Prostate gland (tissue), 2 donors: Measurements from ENCODE around the gene PUSL1. TPM values are rescaled to one million over a fixed set of nuclear protein-coding genes. Genes with fewer than 3 reads are reported as not detected.

Experiments
- DNase-seq: peaks from one replicate; pipeline ENCODE4 v3.0.0-alpha.2; 2019; ENCODE audit warnings: low spot score
- H3K27ac ChIP-seq, 2 donors: fragments of 200-600 bp; sonication (generic); 2 replicates each; pipeline ENCODE4 v1.5.1; 2017 to 2019
- H3K27me3 ChIP-seq: fragments of 200-600 bp; sonication (generic); replicated peaks from 2 replicates; pipeline ENCODE4 v1.5.1; 2019; ENCODE audit not compliant: insufficient read depth
- H3K36me3 ChIP-seq, 2 donors: fragments of 200-600 bp; sonication (generic); 1 replicate in 1 of 2; 2 replicates in 1 of 2; pipeline versions ENCODE4 v1.5.1 to v1.8.1; 2017 to 2019
- H3K4me1 ChIP-seq: fragments of 200-600 bp; sonication (generic); replicated peaks from 2 replicates; pipeline ENCODE4 v1.5.1; 2019
- H3K4me3 ChIP-seq, 2 donors: fragments of 200-600 bp; sonication (generic); 2 replicates each; pipeline ENCODE4 v1.5.1; 2017 to 2019
- H3K9me3 ChIP-seq: fragments of 200-600 bp; sonication (generic); 2 replicates; pipeline ENCODE4 v1.5.1; 2017
- POLR2A ChIP-seq: fragments of 450-650 bp; IDR thresholded peaks from one replicate; pipeline ENCODE4 v1.6.1; 2016; ENCODE audit warnings: antibody characterized with exemption, mild to moderate bottlenecking
- POLR2AphosphoS5 ChIP-seq: sonication (generic); formaldehyde crosslinking; IDR thresholded peaks from one replicate; pipeline ENCODE4 v1.6.1; 2017; ENCODE audit warnings: antibody characterized with exemption
- WGBS: methylation state at CpG from one replicate; pipeline ENCODE4 v1.1.5; 2018; 5-methylcytosine and 5-hydroxymethylcytosine counted together
- intact Hi-C: fragments of 100-400 bp; cut with DNase I; formaldehyde crosslinking; loops from one replicate; pipeline ENCODE4 v1.14.2; 2022
- total RNA-seq, 2 donors: library from RNA; depleted of rRNA; stranded (reverse); fragments of >200 nt; gene quantifications; one replicate each; pipeline ENCODE4 v1.1.0, GENCODE V29; 2016
- TF ChIP-seq, protein P1 (sequence below), 4 experiments: fragments of 200-600 bp in 2 of 4; fragments of 450-650 bp in 2 of 4; sonication (generic) in 2 of 4; IDR thresholded peaks; 1 replicate in 3 of 4; 2 replicates in 1 of 4; pipeline ENCODE4 v1.5.1; 2016 to 2019; ENCODE audit warnings: antibody characterized with exemption in 4 of 4, mild to moderate bottlenecking in 2 of 4, moderate library complexity in 2 of 4

Gene PUSL1
- total RNA-seq, 2 donors from 2014 or later: 30.6 to 36.9 TPM

DNA sequence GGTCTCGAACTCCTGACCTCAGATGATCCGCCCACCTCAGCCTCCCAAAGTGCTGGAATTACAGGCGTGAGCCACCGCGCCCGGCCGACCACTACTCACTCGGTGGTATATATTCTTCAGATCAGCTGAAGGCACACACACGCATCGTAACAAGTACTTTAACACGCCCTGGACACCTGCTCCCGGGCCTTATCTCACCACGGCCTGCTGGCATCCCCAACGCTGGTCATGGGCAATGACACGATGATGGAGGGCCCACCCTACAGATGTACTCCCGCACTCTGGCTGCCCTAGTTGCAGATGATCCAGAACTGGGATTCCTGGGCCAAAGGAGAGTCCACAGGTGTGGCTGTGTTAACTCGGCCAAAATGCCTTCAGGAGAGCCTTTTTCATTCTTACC is 46.3 kb upstream of the PUSL1 start:
- WGBS: 96% methylated on average over 17 of the region's 17 CpGs
- intact Hi-C loops: no loop called here
- H3K36me3 ChIP-seq: peaks cover 0 to 10% of the 10 kb centered on the region in 2 donors
- no peak overlapping the region for H3K4me3 ChIP-seq
- no peak overlapping the region for H3K27ac ChIP-seq
- H3K9me3 ChIP-seq: no peaks in the 10 kb centered on the region
- TF ChIP-seq POLR2A (no peak), POLR2AphosphoS5 (no peak)
- TF ChIP-seq, protein P1, sequence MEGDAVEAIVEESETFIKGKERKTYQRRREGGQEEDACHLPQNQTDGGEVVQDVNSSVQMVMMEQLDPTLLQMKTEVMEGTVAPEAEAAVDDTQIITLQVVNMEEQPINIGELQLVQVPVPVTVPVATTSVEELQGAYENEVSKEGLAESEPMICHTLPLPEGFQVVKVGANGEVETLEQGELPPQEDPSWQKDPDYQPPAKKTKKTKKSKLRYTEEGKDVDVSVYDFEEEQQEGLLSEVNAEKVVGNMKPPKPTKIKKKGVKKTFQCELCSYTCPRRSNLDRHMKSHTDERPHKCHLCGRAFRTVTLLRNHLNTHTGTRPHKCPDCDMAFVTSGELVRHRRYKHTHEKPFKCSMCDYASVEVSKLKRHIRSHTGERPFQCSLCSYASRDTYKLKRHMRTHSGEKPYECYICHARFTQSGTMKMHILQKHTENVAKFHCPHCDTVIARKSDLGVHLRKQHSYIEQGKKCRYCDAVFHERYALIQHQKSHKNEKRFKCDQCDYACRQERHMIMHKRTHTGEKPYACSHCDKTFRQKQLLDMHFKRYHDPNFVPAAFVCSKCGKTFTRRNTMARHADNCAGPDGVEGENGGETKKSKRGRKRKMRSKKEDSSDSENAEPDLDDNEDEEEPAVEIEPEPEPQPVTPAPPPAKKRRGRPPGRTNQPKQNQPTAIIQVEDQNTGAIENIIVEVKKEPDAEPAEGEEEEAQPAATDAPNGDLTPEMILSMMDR (IDR thresholded peaks at IDR 0.05): no peak
- no peaks in the 10 kb centered on the region for H3K27me3 ChIP-seq
- DNase-seq: no peak
- H3K4me1 ChIP-seq: no peaks in the 10 kb centered on the region

GRCh38 chr1:1262758-1263157 is 45.6 kb upstream of the PUSL1 start:
- TF ChIP-seq, protein P1 (IDR thresholded peaks at IDR 0.05): no peak
- TF ChIP-seq POLR2A (no peak), POLR2AphosphoS5 (no peak)
- no peak overlapping the region for H3K27ac ChIP-seq
- no peaks in the 10 kb centered on the region for H3K4me1 ChIP-seq
- 79% methylated on average over 8 of the region's 8 CpGs for WGBS
- DNase-seq: no peak
- no peak overlapping the region for H3K4me3 ChIP-seq
- intact Hi-C loops: no loop called here
- H3K9me3 ChIP-seq: no peaks in the 10 kb centered on the region
- peaks cover 0 to 10% of the 10 kb centered on the region in 2 donors for H3K36me3 ChIP-seq
- no peaks in the 10 kb centered on the region for H3K27me3 ChIP-seq

GRCh38 chr1:1264026-1264425 is 44.4 kb upstream of the PUSL1 start:
- Histone ChIP-seq H3K9me3 (no peaks in the 10 kb centered on the region), H3K27ac (no peak overlapping the region), H3K27me3 (no peaks in the 10 kb centered on the region), H3K4me1 (no peaks in the 10 kb centered on the region), H3K4me3 (no peak overlapping the region), H3K36me3 (peaks cover 0 to 10% of the 10 kb centered on the region in 2 donors)
- WGBS: 89% methylated on average over 9 of the region's 9 CpGs
- no peak for DNase-seq
- intact Hi-C loops: no loop called here
- TF ChIP-seq, protein P1 (IDR thresholded peaks at IDR 0.05): no peak
- TF ChIP-seq POLR2A: no peak
- TF ChIP-seq POLR2AphosphoS5: no peak

DNA sequence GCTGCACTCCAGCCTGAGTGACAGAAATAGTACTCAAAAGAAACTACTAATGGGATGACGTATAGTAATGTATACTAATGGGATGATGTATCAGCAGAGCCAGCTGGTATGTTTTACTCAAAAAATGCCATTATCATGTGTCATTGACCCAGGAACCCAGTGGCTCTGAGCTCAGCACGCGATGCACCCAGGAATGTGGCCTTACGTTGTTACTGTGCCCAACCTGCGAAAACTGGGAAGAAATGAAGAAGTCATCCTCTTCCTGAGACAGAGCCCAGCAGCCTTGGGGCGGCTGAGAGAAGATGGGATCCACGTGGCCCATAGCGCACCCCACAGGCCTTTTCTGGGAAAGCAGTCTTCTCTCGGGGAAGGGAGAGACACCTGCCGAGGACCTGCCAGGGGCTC is 43.5 kb upstream of the PUSL1 start:
- Histone ChIP-seq H3K27ac (no peak overlapping the region), H3K36me3 (peaks cover 0 to 10% of the 10 kb centered on the region in 2 donors)

More for the DNA sequence above, 43.5 kb upstream of the PUSL1 start:
- Histone ChIP-seq H3K9me3 (no peaks in the 10 kb centered on the region), H3K4me3 (no peak overlapping the region), H3K4me1 (no peaks in the 10 kb centered on the region), H3K27me3 (no peaks in the 10 kb centered on the region)
- no peak for TF ChIP-seq POLR2AphosphoS5
- TF ChIP-seq POLR2A: no peak
- TF ChIP-seq, protein P1 (IDR thresholded peaks at IDR 0.05): no peak
- 82% methylated on average over 9 of the region's 10 CpGs for WGBS
- intact Hi-C loops: no loop called here
- DNase-seq: no peak
